ENCODE data around the gene FAM110D. TPM values are rescaled to one million over a fixed set of nuclear protein-coding genes. Genes with fewer than 3 reads are reported as not detected.

FAM110D gene
- total and polyA plus RNA-seq, 2 donors (not counting 3 experiments of a cell fraction or from before 2014, with no cell fraction given): 2.6 to 5.1 TPM

- Histone ChIP-seq H3K9ac (replicated peaks; ENCODE audit: extremely low read depth, insufficient read depth, low read length) (no peak overlapping the region), H3K4me3 (replicated peaks in 1 of 3; ENCODE audit: insufficient read depth in 1 of 3, low read depth in 1 of 3, low read length in 3 of 3) (no peak overlapping the region), H3K27me3 (ENCODE audit: control insufficient read depth in 2 of 2, insufficient read depth in 2 of 2, low read length in 2 of 2) (no peaks in the 10 kb centered on the region), H3K27ac (ENCODE audit: insufficient read depth, low read depth, low read length) (no peak overlapping the region), H2AFZ (ENCODE audit: low read depth, low read length) (no peak overlapping the region), H4K20me1 (replicated peaks; ENCODE audit: control insufficient read depth, extremely low read depth, insufficient read depth, low read length) (no peaks in the 10 kb centered on the region), H3K79me2 (ENCODE audit: control insufficient read depth, insufficient read depth, low read length) (no peaks in the 10 kb centered on the region), H3K36me3 (ENCODE audit: control insufficient read depth in 2 of 2, extremely low read depth in 1 of 2, insufficient read depth in 2 of 2, low read length in 2 of 2) (peaks cover 0 to 2% of the 10 kb centered on the region in 2 experiments), H3K9me1 (replicated peaks; ENCODE audit: control insufficient read depth, extremely low read depth, insufficient read depth, low read length) (peaks cover 2% of the 10 kb centered on the region), H3K4me2 (ENCODE audit: insufficient read depth, low read length) (no peak overlapping the region), H3K4me1 (ENCODE audit: control insufficient read depth, extremely low read depth, insufficient read depth, low read length) (peaks cover 16% of the 10 kb centered on the region), H3K9me3 (replicated peaks; ENCODE audit: control insufficient read depth, insufficient read depth, low read length) (no peaks in the 10 kb centered on the region)
- FAIRE-seq (no peak), DNase-seq (ENCODE audit: low read depth, low spot score) (no peak)
- ChIA-PET CTCF (interaction anchor here (0.6 to 7.7 kb wide), 4 partner anchors 14 to 239 kb away, joined by 3 to 47 read pairs (median 20); no protein-coding TSS in a partner anchor), POLR2A (no interaction called here)
- BruUV-seq (replicated peaks): no TSS peak
- no peak for TF ChIP-seq GATA2 (IDR thresholded peaks at IDR 0.05; ENCODE audit: insufficient read depth, insufficient read length, low read depth, low read length)
- TF ChIP-seq POLR2A (IDR thresholded peaks at IDR 0.05; ENCODE audit: low read depth, low read length): no peak
- no peak for TF ChIP-seq CTCF (IDR thresholded peaks at IDR 0.05; ENCODE audit: extremely low read depth in 1 of 2, insufficient read depth in 1 of 2, low read depth in 1 of 2, low read length in 2 of 2)
- TF ChIP-seq MAX (IDR thresholded peaks at IDR 0.05; ENCODE audit: insufficient read depth, insufficient read length): no peak
- no peak for TF ChIP-seq MYC (IDR thresholded peaks at IDR 0.05; ENCODE audit: low read depth, low read length)
- no peak for TF ChIP-seq POLR2AphosphoS5 (IDR thresholded peaks at IDR 0.05; ENCODE audit: insufficient read depth, low read depth, low read length)
- no peak for TF ChIP-seq EZH2 (IDR thresholded peaks at IDR 0.05; ENCODE audit: borderline replicate concordance, low read depth, low read length, severe bottlenecking)
- no peak for TF ChIP-seq JUN (IDR thresholded peaks at IDR 0.05; ENCODE audit: borderline replicate concordance, insufficient read depth, insufficient read length, low read depth)
- TF ChIP-seq FOS (IDR thresholded peaks at IDR 0.05; ENCODE audit: borderline replicate concordance, insufficient read depth, low read length): no peak
- dilution Hi-C loops (cut with MboI; ENCODE audit: extremely low pct_ligation_motif_present, low sequenced_read_pairs): no loop called here
- intact Hi-C loops (cut with micrococcal nuclease): no loop called here
Measured at GRCh38 chr1:26124418-26125331, 34.2 kb upstream of the FAM110D start.

Measured in endothelial cell of umbilical vein (primary cell).